GM23338 (cell line): Measurements from ENCODE around the gene PELO. TPM values are rescaled to one million over a fixed set of nuclear protein-coding genes. Genes with fewer than 3 reads are reported as not detected.

Experiments
- ATAC-seq: fragments of 200-7000 bp; cut with Tn5 transposase; 3 replicates; pipeline ENCODE4 v1.9.1; 2020
- DNase-seq: peaks from one replicate; pipeline ENCODE4 v3.0.0-alpha.2; 2015; ENCODE audit warnings: low spot score
- H2AFZ ChIP-seq: fragments of 200-600 bp; sonication (generic); 2 replicates; pipeline ENCODE4 v1.8.0; 2016; ENCODE audit warnings: antibody characterized with exemption, mild to moderate bottlenecking, moderate library complexity
- H3F3A ChIP-seq: fragments of 200-600 bp; sonication (generic); replicated peaks from 2 replicates; pipeline ENCODE4 v1.8.0; 2017; ENCODE audit warnings: antibody characterized with exemption, mixed run types, low read depth
- H3K27ac ChIP-seq: fragments of 200-600 bp; sonication (generic); 2 replicates; pipeline ENCODE4 v1.6.1; 2016; ENCODE audit warnings: low read depth
- H3K27me3 ChIP-seq: fragments of 200-600 bp; sonication (generic); 2 replicates; pipeline ENCODE4 v1.8.0; 2016; ENCODE audit warnings: mild to moderate bottlenecking, mixed run types, moderate library complexity; ENCODE audit not compliant: insufficient read depth
- H3K36me3 ChIP-seq: fragments of 200-600 bp; sonication (generic); 2 replicates; pipeline ENCODE4 v1.8.0; 2016; ENCODE audit warnings: mild to moderate bottlenecking; ENCODE audit not compliant: insufficient read depth
- H3K4me1 ChIP-seq: fragments of 200-600 bp; sonication (generic); 2 replicates; pipeline ENCODE4 v1.8.0; 2016; ENCODE audit warnings: mild to moderate bottlenecking, moderate library complexity; ENCODE audit not compliant: insufficient read depth
- H3K4me2 ChIP-seq: fragments of 200-600 bp; sonication (generic); 2 replicates; pipeline ENCODE4 v1.7.1; 2017; ENCODE audit warnings: mixed run types
- H3K4me3 ChIP-seq: fragments of 200-600 bp; sonication (generic); 2 replicates; pipeline ENCODE4 v1.6.1; 2016; ENCODE audit warnings: mixed run types
- H3K79me2 ChIP-seq: fragments of 200-600 bp; sonication (generic); replicated peaks from 2 replicates; pipeline ENCODE4 v1.8.0; 2017; ENCODE audit warnings: mild to moderate bottlenecking; ENCODE audit not compliant: insufficient read depth
- H3K9me2 ChIP-seq: fragments of 200-600 bp; sonication (generic); 2 replicates; pipeline ENCODE4 v1.8.0; 2017; ENCODE audit not compliant: insufficient read depth
- H4K20me1 ChIP-seq: fragments of 200-600 bp; sonication (generic); replicated peaks from 2 replicates; pipeline ENCODE4 v1.8.0; 2017; ENCODE audit warnings: mild to moderate bottlenecking; ENCODE audit not compliant: insufficient read depth
- H3K27ac Mint-ChIP-seq: 2 replicates; pipeline ENCODE4 v1.8.0; 2020; ENCODE audit warnings: inconsistent platforms, mild to moderate bottlenecking, moderate library complexity, mixed read lengths
- H3K27me3 Mint-ChIP-seq: 3 replicates; pipeline ENCODE4 v1.8.0; 2022; ENCODE audit warnings: low read depth, mild to moderate bottlenecking, moderate library complexity, mixed read lengths, inconsistent platforms; ENCODE audit not compliant: insufficient read depth, poor library complexity
- H3K36me3 Mint-ChIP-seq: 3 replicates; pipeline ENCODE4 v1.8.0; 2021; ENCODE audit warnings: low read depth, mild to moderate bottlenecking, inconsistent platforms, moderate library complexity, mixed read lengths
- H3K4me1 Mint-ChIP-seq: 3 replicates; pipeline ENCODE4 v1.8.0; 2020; ENCODE audit warnings: mild to moderate bottlenecking, inconsistent platforms, mixed read lengths
- H3K4me3 Mint-ChIP-seq: 3 replicates; pipeline ENCODE4 v1.8.0; 2021; ENCODE audit warnings: moderate library complexity, mild to moderate bottlenecking, inconsistent platforms, mixed read lengths
- H3K9me3 Mint-ChIP-seq: 3 replicates; pipeline ENCODE4 v1.8.0; 2020; ENCODE audit warnings: moderate library complexity, mild to moderate bottlenecking, inconsistent platforms, mixed read lengths
- ETS1 ChIP-seq: IDR thresholded peaks from 2 replicates; pipeline ENCODE4 v1.6.1; 2016; ENCODE audit warnings: antibody characterized with exemption
- EZH2 ChIP-seq: fragments of 200-600 bp; sonication (generic); IDR thresholded peaks from one replicate; pipeline ENCODE4 v1.8.0; 2017; ENCODE audit warnings: antibody characterized with exemption, mild to moderate bottlenecking, low read depth; ENCODE audit not compliant: unreplicated experiment
- EZH2phosphoT487 ChIP-seq: fragments of 200-600 bp; sonication (generic); IDR thresholded peaks from one replicate; pipeline ENCODE4 v1.8.1; 2018; ENCODE audit warnings: antibody characterized with exemption; ENCODE audit not compliant: unreplicated experiment
- REST ChIP-seq: IDR thresholded peaks from one replicate; pipeline ENCODE4 v1.6.1; 2018; ENCODE audit warnings: antibody characterized with exemption; ENCODE audit not compliant: unreplicated experiment
- ZNF114 ChIP-seq: fragments of 250-450 bp; sonication (Bioruptor Pico); IDR thresholded peaks from 2 replicates; pipeline ENCODE4 v1.5.0; 2020; ENCODE audit warnings: mild to moderate bottlenecking, moderate library complexity
- ZNF331 ChIP-seq: fragments of 250-450 bp; sonication (Bioruptor Pico); IDR thresholded peaks from 2 replicates; pipeline ENCODE4 v1.5.0; 2020; ENCODE audit warnings: low read depth, mild to moderate bottlenecking, moderate library complexity
- polyA plus RNA-seq: library from polyadenylated mRNA; unstranded; fragments of >200 nt; fragmentation: Nextera tagmentation; extraction: Ambion mirVana; gene quantifications from 2 replicates; pipeline ENCODE4 v1.2.1, GENCODE V29; 2016
- total RNA-seq: library from RNA; depleted of rRNA; stranded (reverse); fragments of >200 nt; shearing (Covaris generic); gene quantifications from 2 replicates; pipeline ENCODE4 v1.2.3, GENCODE V29; 2014

The PELO gene
- total and polyA plus RNA-seq, 2 experiments from 2014 or later: 13.6 to 15.6 TPM

GRCh38 chr5:52787600-52788504 is at the start of gene PELO, which contains the start of gene ITGA1 (continued):
- TF ChIP-seq ZNF331 (CRISPR knock-in tag): no peak

GRCh38 chr5:52738095-52738506 is 49.6 kb upstream of the PELO start:
- H3K36me3 Mint-ChIP-seq: no peaks in the 10 kb centered on the region
- Histone ChIP-seq H3K79me2 (no peaks in the 10 kb centered on the region), H3K27me3 (no peaks in the 10 kb centered on the region), H3K4me2 (no peak overlapping the region), H4K20me1 (no peaks in the 10 kb centered on the region), H3K36me3 (no peaks in the 10 kb centered on the region), H3F3A (no peaks in the 10 kb centered on the region), H3K4me1 (no peaks in the 10 kb centered on the region), H3K9me2 (0 out of 2 replicates have a peak, but pooled peaks cover 4% of the 10 kb centered on the region), H3K4me3 (no peak overlapping the region), H3K27ac (no peak overlapping the region), H2AFZ (no peak overlapping the region)
- ATAC-seq (no peak), DNase-seq (no peak)
- TF ChIP-seq ETS1 (no peak), EZH2 (no peak), ZNF331 (CRISPR knock-in tag) (no peak), REST (no peak)
- H3K4me3 Mint-ChIP-seq: no peak overlapping the region
- no peak overlapping the region for H3K27ac Mint-ChIP-seq
- no peaks in the 10 kb centered on the region; the same call in 2 of the 3 replicates for H3K9me3 Mint-ChIP-seq
- H3K27me3 Mint-ChIP-seq: no peaks in the 10 kb centered on the region
- no peaks in the 10 kb centered on the region; the same call in 2 of the 3 replicates for H3K4me1 Mint-ChIP-seq

- TF ChIP-seq ZNF114 (CRISPR knock-in tag) (no peak), EZH2phosphoT487 (no peak)
- H3K9me2 ChIP-seq: 0 out of 2 replicates have a peak, but pooled peaks cover 4% of the 10 kb centered on the region
- no peak overlapping the region for H3K4me3 ChIP-seq
- H3K27me3 Mint-ChIP-seq: no peaks in the 10 kb centered on the region
- no peak overlapping the region for H3K27ac ChIP-seq
- no peak overlapping the region for H2AFZ ChIP-seq
- H3K36me3 Mint-ChIP-seq: no peaks in the 10 kb centered on the region
- no peaks in the 10 kb centered on the region for H3K27me3 ChIP-seq
- H3K4me1 ChIP-seq: no peaks in the 10 kb centered on the region
- no peaks in the 10 kb centered on the region for H3F3A ChIP-seq
- no peaks in the 10 kb centered on the region for H3K36me3 ChIP-seq
- no peaks in the 10 kb centered on the region for H3K79me2 ChIP-seq
- no peak overlapping the region for H3K4me2 ChIP-seq
- no peak overlapping the region for H3K27ac Mint-ChIP-seq
- no peaks in the 10 kb centered on the region; the same call in 2 of the 3 replicates for H3K9me3 Mint-ChIP-seq
- H4K20me1 ChIP-seq: no peaks in the 10 kb centered on the region
- H3K4me1 Mint-ChIP-seq: no peaks in the 10 kb centered on the region
- DNase-seq: no peak
- no peak for ATAC-seq
- no peak overlapping the region for H3K4me3 Mint-ChIP-seq
These were observed 47.7 kb upstream of the PELO start for GRCh38 chr5:52740007-52740406.
